ENCODE data around the gene DEFB129. TPM values are rescaled to one million over a fixed set of nuclear protein-coding genes. Genes with fewer than 3 reads are reported as not detected.

Gene DEFB129
- total and polyA plus RNA-seq, 9 of the 15 experiments (the other 6 are each of a cell fraction or from before 2014, with no cell fraction given), result not detected

GRCh38 chr20:187733-188132 lies 39.3 kb upstream of the DEFB129 start:
- intact Hi-C loops (cut with micrococcal nuclease), result no loop called here
- no peaks in the 10 kb centered on the region for H4K20me1 ChIP-seq (replicated peaks; ENCODE audit: control insufficient read depth, insufficient read depth, low read length)
- no peak overlapping the region for H3K4me3 ChIP-seq
- in situ Hi-C loops (cut with MboI), result no loop called here
- DNase-seq (ENCODE audit: extremely low read depth in 1 of 4, low spot score in 3 of 4), result no peak
- H3K79me2 ChIP-seq (ENCODE audit: control insufficient read depth, insufficient read depth, low read length), result no peaks in the 10 kb centered on the region
- no peaks in the 10 kb centered on the region for H3K9me3 ChIP-seq (replicated peaks; ENCODE audit: control insufficient read depth, insufficient read depth, low read depth, low read length)
- no peak overlapping the region for H3K9ac ChIP-seq (ENCODE audit: insufficient read depth in 1 of 2, low read depth in 2 of 2, low read length in 2 of 2)
- no peaks in the 10 kb centered on the region for H3K9me1 ChIP-seq (ENCODE audit: control insufficient read depth, insufficient read depth, low read length)
- H2AFZ ChIP-seq (ENCODE audit: low read depth, low read length), result no peak overlapping the region
- no peak overlapping the region for H3K4me2 ChIP-seq (ENCODE audit: insufficient read depth, low read length)
- ATAC-seq, result no peak
- H3K27ac ChIP-seq (ENCODE audit: extremely low read depth, low read depth, low read length), result no peak overlapping the region
- no peaks in the 10 kb centered on the region for H3K4me1 ChIP-seq (replicated peaks in 1 of 2; ENCODE audit: control insufficient read depth in 2 of 2, insufficient read depth in 2 of 2, low read length in 2 of 2)
- no peaks in the 10 kb centered on the region for H3K36me3 ChIP-seq (ENCODE audit: control insufficient read depth, insufficient read depth, low read length)
- FAIRE-seq, result no peak
- WGBS (ENCODE audit: insufficient coverage, low coverage, missing lambda C conversion rate), result 0% methylated on average over 2 of the region's 2 CpGs
- ChIA-PET CTCF (ENCODE audit: low intra/inter-chr PET ratio) (no interaction called here), POLR2A (no interaction called here)
- no TSS peak for BruUV-seq (replicated peaks)
- H3K27me3 ChIP-seq (ENCODE audit: control insufficient read depth in 2 of 2, insufficient read depth in 2 of 2, low read length in 2 of 2), result no peaks in the 10 kb centered on the region; a peak in 2 of 5 replicates
- peak; percentile 67 for TF ChIP-seq ATF3 (IDR thresholded peaks at IDR 0.05)
- TF ChIP-seq ATF3 (CRISPR knock-in tag; conservative IDR thresholded peaks at IDR 0.05), result no peak
- TF ChIP-seq SREBF1 (IDR thresholded peaks at IDR 0.05; ENCODE audit: borderline replicate concordance, low read depth, low read length), result no peak
- no peak for TF ChIP-seq CEBPG (CRISPR knock-in tag; IDR thresholded peaks at IDR 0.05)
- TF ChIP-seq CEBPG (tag; conservative IDR thresholded peaks at IDR 0.05 in 1 of 2, IDR thresholded peaks at IDR 0.05 in 1 of 2), result peak; percentile 55 to 81; a peak in 3 of 4 replicates
- TF ChIP-seq ZNF57 (CRISPR knock-in tag; IDR thresholded peaks at IDR 0.05), result no peak

Data from K562 (cell line).